Aorta (tissue), 5 donors: Measurements from ENCODE around the gene ENO2. TPM values are rescaled to one million over a fixed set of nuclear protein-coding genes. Genes with fewer than 3 reads are reported as not detected.
"Not testable (repeated sequence)": the region's sequence is repeated elsewhere in the genome, so short reads cannot be mapped to it uniquely, and the experiment has no call there.

Experiments used
- ATAC-seq: fragments of 200-7000 bp; cut with Tn5 transposase; one replicate; pipeline ENCODE4 v1.9.1; 2022; ENCODE audit warnings: moderate library complexity; ENCODE audit not compliant: low FRiP score
- DNase-seq, 2 donors: peaks; one replicate each; pipeline ENCODE4 v3.0.0-alpha.2; 2020
- H3K27ac ChIP-seq, 2 donors: one replicate each; pipeline ENCODE4 v1.5.1; 2013; ENCODE audit warnings: low read length in 2 of 2, mild to moderate bottlenecking in 2 of 2, moderate library complexity in 2 of 2, control low read depth in 1 of 2, inconsistent platforms in 1 of 2, low read depth in 1 of 2
- H3K27me3 ChIP-seq, 2 donors: one replicate each; pipeline ENCODE4 v1.6.1; 2013; ENCODE audit warnings: control low read depth in 1 of 2, low read length in 1 of 2, mild to moderate bottlenecking in 1 of 2, moderate library complexity in 1 of 2; ENCODE audit not compliant: insufficient read depth in 2 of 2, control insufficient read depth in 1 of 2
- H3K36me3 ChIP-seq, 2 donors: one replicate each; pipeline ENCODE4 v1.6.1; 2013; ENCODE audit warnings: control low read depth in 1 of 2, low read length in 1 of 2, mild to moderate bottlenecking in 1 of 2; ENCODE audit not compliant: insufficient read depth in 2 of 2, control insufficient read depth in 1 of 2
- H3K4me1 ChIP-seq, 2 donors: one replicate each; pipeline ENCODE4 v1.6.1; 2013; ENCODE audit warnings: low read length in 2 of 2, control low read depth in 1 of 2, mild to moderate bottlenecking in 1 of 2, moderate library complexity in 1 of 2; ENCODE audit not compliant: insufficient read depth in 2 of 2, control insufficient read depth in 1 of 2
- H3K4me3 ChIP-seq, 2 donors: one replicate each; pipeline ENCODE4 v1.5.1; 2013; ENCODE audit warnings: low read length in 2 of 2, control low read depth in 1 of 2, mild to moderate bottlenecking in 1 of 2
- H3K9me3 ChIP-seq: one replicate; pipeline ENCODE4 v1.6.1; 2013; ENCODE audit warnings: mild to moderate bottlenecking, low read length; ENCODE audit not compliant: control insufficient read depth
- WGBS, 2 donors: extraction: QIAGEN DNeasy Blood & Tissue Kit; methylation state at CpG; one replicate each; pipeline ENCODE4 v1.1.7; 2013; 5-methylcytosine and 5-hydroxymethylcytosine counted together
- intact Hi-C, 2 donors: fragments of 100-400 bp; cut with DNase I; formaldehyde crosslinking; loops; one replicate each; pipeline versions ENCODE4 v1.14.2 to v1.15.0; 2022
- long read RNA-seq, 2 donors: library from polyadenylated mRNA; unstranded; transcript quantifications; one replicate each; pipeline ENCODE4 v2.0.0, GENCODE V29; 2020 to 2021
- polyA plus RNA-seq, 2 donors: library from polyadenylated mRNA; stranded (reverse); fragments of 200-250 nt; gene quantifications; one replicate each; pipeline ENCODE4 v1.2.3, GENCODE V29; 2013
- total RNA-seq, 2 donors: library from RNA; stranded (reverse); fragmentation: NEBNext Ultra II Directional; extraction: Animal tissue kit (Norgen Biotek cat#: 25700); gene quantifications; one replicate each; pipeline ENCODE4 v1.2.1, GENCODE V29; 2021
- donor health status: healthy with polysubstance abuse.
- donor health status: Bipolar disorder and iron deficiency.
- donor health status: DM: no; HTN: no; CAD: no.
- donor health status: DM: no; HTN: no; CAD: no.
- donor health status: DM: yes; HTN: yes; CAD: no.

ENO2 gene
- total RNA-seq (10 to 100 TPM; 59.0 to 79.5 TPM), polyA plus RNA-seq (100 to 1,000 TPM in 1 of 2 donors, 10 to 100 TPM in 1; 14.7 to 116 TPM)
- long read RNA-seq, donor 1, transcript ENO2-211 (12 exons, 2,549 nt), result minor isoform, 29 of 288 reads
- long read RNA-seq, donor 1, transcript ENO2-201 (12 exons, 2,423 nt), result major isoform, 197 of 288 reads
- long read RNA-seq, donor 1, transcript ENO2-205 (11 exons, 2,827 nt), result minor isoform, 11 of 288 reads
- long read RNA-seq, donor 1, partial matches to known transcripts, result 32 of 288 reads
- long read RNA-seq, donor 1, other reads (novel, unspliced or antisense), result 19 of 288 reads
- long read RNA-seq, donor 2, transcript ENO2-205 (11 exons, 2,827 nt), result minor isoform, 7 of 49 reads
- long read RNA-seq, donor 2, transcript ENO2-201 (12 exons, 2,423 nt), result major isoform, 22 of 49 reads
- long read RNA-seq, donor 2, partial matches to known transcripts, result 14 of 49 reads
- long read RNA-seq, donor 2, other reads (novel, unspliced or antisense), result 5 of 49 reads

GRCh38 chr12:6914246-6914946 is at the start of gene ENO2:
Gene ENO2, plus strand, starts transcription at chr12:6914580. Its CDS starts 1,253 bp downstream, at chr12:6915833.
- Histone ChIP-seq H3K36me3 (no peaks in the 10 kb centered on the region), H3K27ac (peak within 1 kb of the TSS; percentile 31 to 86), H3K9me3 (no peaks in the 10 kb centered on the region), H3K27me3 (no peaks in the 10 kb centered on the region), H3K4me1 (no peaks in the 10 kb centered on the region), H3K4me3 (peak within 1 kb of the TSS; percentile 61 to 89)
- intact Hi-C loops, result loop anchor here in 1 of 2 donors (2.0 kb wide), 1 partner anchor 42 kb away; the partner anchor contains the start of gene SPSB2
- DNase-seq, result peak; percentile 92 to 95
- ATAC-seq, result peak; percentile 94
- WGBS, 2 donors, result 1% methylated on average over 37 to 68 of the region's 68 CpGs

DNA sequence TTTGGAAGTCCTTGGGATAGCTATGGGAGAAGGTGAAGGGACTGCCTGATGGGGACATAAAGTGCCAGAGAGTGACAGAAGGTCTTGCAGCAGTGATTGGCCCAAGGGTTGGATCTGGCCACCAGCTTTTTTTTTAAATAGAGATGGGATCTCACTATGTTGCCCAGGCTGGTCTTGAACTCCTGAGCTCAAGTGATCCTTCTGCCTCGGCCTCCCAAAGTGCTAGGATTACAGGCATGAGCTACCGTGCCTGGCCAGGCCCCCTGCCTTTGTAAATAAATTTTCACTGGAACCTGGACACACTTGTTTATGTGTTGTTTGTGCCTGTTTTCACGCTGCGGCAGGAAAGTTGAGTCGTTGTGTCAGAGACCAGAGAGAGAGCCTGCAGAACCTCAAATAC is 49.1 kb upstream of the ENO2 start:
- H3K4me1 ChIP-seq, H3K9me3 ChIP-seq, ATAC-seq, H3K4me3 ChIP-seq, H3K27me3 ChIP-seq, H3K27ac ChIP-seq, DNase-seq: not testable (repeated sequence)
- WGBS, 2 donors, result 91% methylated on average over 5 of the region's 5 CpGs
- H3K36me3 ChIP-seq, result peaks cover 3 to 11% of the 10 kb centered on the region in 2 donors
- intact Hi-C loops, result loop anchor here in 1 of 2 donors (5.0 kb wide), 2 partner anchors 62 to 77 kb away; partner anchors contain the start of genes ATN1, C12orf57 and RNU7-1

GRCh38 chr12:6866163-6866919 is 48.0 kb upstream of the ENO2 start:
- intact Hi-C loops, result loop anchor here (2.0 to 5.0 kb wide), 3 partner anchors 14 to 76 kb away; partner anchors contain the start of genes ATN1 (in 1 of the 2), C12orf57 (in 1 of the 2), RNU7-1 (in 1 of the 2) and USP5 (in 1 of the 2)
- Histone ChIP-seq H3K4me3 (no peak overlapping the region), H3K9me3 (no peaks in the 10 kb centered on the region), H3K36me3 (peaks cover 3 to 6% of the 10 kb centered on the region in 2 donors), H3K27ac (peak overlapping the region in 1 of 2 donors; percentile 77), H3K27me3 (no peaks in the 10 kb centered on the region), H3K4me1 (peaks cover 0 to 1% of the 10 kb centered on the region in 2 donors)
- no peak for ATAC-seq
- DNase-seq, result no peak
- WGBS, 2 donors, result 66 to 70% methylated on average over 17 to 19 of the region's 19 CpGs

- H3K4me3 ChIP-seq, result peak overlapping the region in 1 of 2 donors; percentile 88
- peak; percentile 20 for ATAC-seq
- intact Hi-C loops, result loop anchor here (2.0 to 5.0 kb wide), 3 partner anchors 14 to 75 kb away; partner anchors contain the start of genes ATN1 (in 1 of the 2), C12orf57 (in 1 of the 2), RNU7-1 (in 1 of the 2) and USP5 (in 1 of the 2)
- H3K27me3 ChIP-seq, result no peaks in the 10 kb centered on the region
- no peaks in the 10 kb centered on the region for H3K9me3 ChIP-seq
- 0 to 1% methylated on average over 31 to 33 of the region's 33 CpGs for WGBS, 2 donors
- DNase-seq, result peak; percentile 83 to 91
- H3K36me3 ChIP-seq, result peaks cover 2 to 3% of the 10 kb centered on the region in 2 donors
- H3K4me1 ChIP-seq, result peaks cover 0 to 1% of the 10 kb centered on the region in 2 donors
- H3K27ac ChIP-seq, result peak overlapping the region in 1 of 2 donors; percentile 77
Measured at GRCh38 chr12:6866920-6867412, 47.4 kb upstream of the ENO2 start.

DNA sequence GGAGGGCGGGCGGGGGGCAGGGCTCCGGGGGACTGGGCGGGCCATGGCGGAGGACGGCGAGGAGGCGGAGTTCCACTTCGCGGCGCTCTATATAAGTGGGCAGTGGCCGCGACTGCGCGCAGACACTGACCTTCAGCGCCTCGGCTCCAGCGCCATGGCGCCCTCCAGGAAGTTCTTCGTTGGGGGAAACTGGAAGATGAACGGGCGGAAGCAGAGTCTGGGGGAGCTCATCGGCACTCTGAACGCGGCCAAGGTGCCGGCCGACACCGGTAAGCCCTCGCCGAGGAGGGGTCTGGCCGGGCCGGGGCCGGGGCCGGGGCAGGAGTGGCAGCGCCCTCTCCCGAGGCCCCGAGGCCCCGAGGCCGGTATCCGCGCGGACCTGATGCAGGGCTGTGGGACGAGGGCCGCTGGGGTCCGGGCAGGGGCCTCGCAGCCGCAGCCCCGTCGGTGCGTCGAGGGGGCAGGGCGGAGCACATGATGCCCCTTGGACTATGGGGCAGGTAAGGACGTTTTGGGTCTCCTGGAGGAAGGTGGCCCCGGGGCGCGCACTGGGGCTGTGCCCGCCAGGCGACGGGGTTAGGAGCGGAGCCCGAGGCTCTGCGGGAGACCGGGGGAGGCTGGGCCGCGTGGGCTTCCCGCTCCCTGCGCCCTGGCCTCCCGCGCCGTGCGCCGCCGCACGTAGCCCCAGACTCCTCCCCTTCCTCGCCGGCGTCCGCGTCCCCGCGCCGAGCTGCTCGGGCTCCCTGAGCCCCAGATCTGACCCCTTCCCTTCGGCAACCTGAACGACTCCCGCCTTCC is 46.8 kb upstream of the ENO2 start, which contains the start of gene TPI1:
Gene TPI1, plus strand, starts transcription at position 119 of the 798 bp plus-strand sequence. Its CDS starts 36 bp downstream, at position 155.
- DNase-seq, result peak; percentile 82 to 97
- H3K9me3 ChIP-seq, result no peaks in the 10 kb centered on the region
- H3K27me3 ChIP-seq, result no peaks in the 10 kb centered on the region
- H3K4me3 ChIP-seq, result peak within 1 kb of the TSS; percentile 71 to 88
- peak; percentile 93 for ATAC-seq
- 0% methylated on average over 66 to 86 of the region's 86 CpGs for WGBS, 2 donors
- peaks cover 0 to 1% of the 10 kb centered on the region in 2 donors for H3K4me1 ChIP-seq
- intact Hi-C loops, result loop anchor here (2.0 to 5.0 kb wide), 4 partner anchors 15 to 75 kb away; partner anchors contain the start of genes ATN1 (in 1 of the 2), C12orf57 (in 1 of the 2), RNU7-1 (in 1 of the 2) and USP5 (in 1 of the 2)
- H3K36me3 ChIP-seq, result peaks cover 2 to 3% of the 10 kb centered on the region in 2 donors
- peak within 1 kb of the TSS in 1 of 2 donors; percentile 77 for H3K27ac ChIP-seq

- ATAC-seq, result no peak
- peaks cover 2% of the 10 kb centered on the region in 2 donors for H3K36me3 ChIP-seq
- H3K27me3 ChIP-seq, result no peaks in the 10 kb centered on the region
- no peak for DNase-seq
- peak overlapping the region in 1 of 2 donors; percentile 11 for H3K27ac ChIP-seq
- 8 to 9% methylated on average over 22 of the region's 22 CpGs for WGBS, 2 donors
- intact Hi-C loops, result loop anchor here (2.0 to 5.0 kb wide), 3 partner anchors 59 to 74 kb away; partner anchors contain the start of genes ATN1 (in 1 of the 2), C12orf57 (in 1 of the 2) and RNU7-1 (in 1 of the 2)
- H3K4me1 ChIP-seq, result peaks cover 0 to 1% of the 10 kb centered on the region in 2 donors
- no peaks in the 10 kb centered on the region for H3K9me3 ChIP-seq
- H3K4me3 ChIP-seq, result peak overlapping the region; percentile 71 to 88
Measured at GRCh38 chr12:6868211-6869048, 46.0 kb upstream of the ENO2 start.
